ENCODE measurements around the gene KRTAP13-1. TPM values are rescaled to one million over a fixed set of nuclear protein-coding genes. Genes with fewer than 3 reads are reported as not detected.

Gene KRTAP13-1
- total RNA-seq, 1 experiment from 2014 or later, result not detected

GRCh38 chr21:30439975-30440374 is 44.1 kb downstream of the KRTAP13-1 start, which contains the start of gene KRTAP15-1:
Gene KRTAP15-1 (plus strand): TSS chr21:30440275. CDS start chr21:30440328, 53 bp downstream.
- no peak for TF ChIP-seq CTCF (IDR thresholded peaks at IDR 0.05; ENCODE audit: unreplicated experiment)
- H3K4me3 Mint-ChIP-seq (ENCODE audit: low read depth, unreplicated experiment), result no peak within 1 kb of the TSS
- peaks cover 4% of the 10 kb centered on the region for H3K9me3 Mint-ChIP-seq (ENCODE audit: low read depth, unreplicated experiment)
- no TSS peak for BruUV-seq (replicated peaks)
- H3K36me3 Mint-ChIP-seq (ENCODE audit: insufficient read depth, unreplicated experiment), result no peaks in the 10 kb centered on the region
- no peaks in the 10 kb centered on the region for H3K4me1 Mint-ChIP-seq (ENCODE audit: low read depth, unreplicated experiment)
- no peak for DNase-seq
- CTCF ChIA-PET, result no interaction called here
- no peaks in the 10 kb centered on the region for H3K27me3 Mint-ChIP-seq (ENCODE audit: unreplicated experiment)
- H3K27ac Mint-ChIP-seq (ENCODE audit: unreplicated experiment), result no peak within 1 kb of the TSS
- intact Hi-C loops (cut with micrococcal nuclease; ENCODE audit: unreplicated experiment), result no loop called here

- no peak for TF ChIP-seq CTCF (IDR thresholded peaks at IDR 0.05; ENCODE audit: unreplicated experiment)
- no peaks in the 10 kb centered on the region for H3K36me3 Mint-ChIP-seq (ENCODE audit: insufficient read depth, unreplicated experiment)
- BruUV-seq (replicated peaks), result no TSS peak
- intact Hi-C loops (cut with micrococcal nuclease; ENCODE audit: unreplicated experiment), result no loop called here
- no peaks in the 10 kb centered on the region for H3K27me3 Mint-ChIP-seq (ENCODE audit: unreplicated experiment)
- no peak overlapping the region for H3K27ac Mint-ChIP-seq (ENCODE audit: unreplicated experiment)
- no peaks in the 10 kb centered on the region for H3K4me1 Mint-ChIP-seq (ENCODE audit: low read depth, unreplicated experiment)
- no peak for DNase-seq
- peaks cover 4% of the 10 kb centered on the region for H3K9me3 Mint-ChIP-seq (ENCODE audit: low read depth, unreplicated experiment)
- CTCF ChIA-PET, result no interaction called here
- H3K4me3 Mint-ChIP-seq (ENCODE audit: low read depth, unreplicated experiment), result no peak overlapping the region
These were observed 47.4 kb downstream of the KRTAP13-1 start for GRCh38 chr21:30443226-30443625.

GRCh38 chr21:30444204-30444603 is 48.4 kb downstream of the KRTAP13-1 start:
- Mint-ChIP-seq H3K27ac (ENCODE audit: unreplicated experiment) (no peak overlapping the region), H3K27me3 (ENCODE audit: unreplicated experiment) (no peaks in the 10 kb centered on the region), H3K36me3 (ENCODE audit: insufficient read depth, unreplicated experiment) (no peaks in the 10 kb centered on the region), H3K4me1 (ENCODE audit: low read depth, unreplicated experiment) (no peaks in the 10 kb centered on the region), H3K9me3 (ENCODE audit: low read depth, unreplicated experiment) (peaks cover 4% of the 10 kb centered on the region), H3K4me3 (ENCODE audit: low read depth, unreplicated experiment) (no peak overlapping the region)
- TF ChIP-seq CTCF (IDR thresholded peaks at IDR 0.05; ENCODE audit: unreplicated experiment), result no peak
- no peak for DNase-seq
- CTCF ChIA-PET, result no interaction called here
- BruUV-seq (replicated peaks), result no TSS peak
- intact Hi-C loops (cut with micrococcal nuclease; ENCODE audit: unreplicated experiment), result no loop called here

Small RNA genes lying within 50 kb of the gene (microRNA-seq; reads per million reads assigned to microRNA genes)
- gene MIR4327, result not detected

Other genes starting within 250 kb of the KRTAP13-1 start
- not detected in 2 replicates for gene CLDN17, start 229.2 kb upstream of the KRTAP13-1 start, total RNA-seq (2022)
- 0.24 and 0.45 TPM in 2 replicates for gene CLDN8, start 179.9 kb upstream of the KRTAP13-1 start, total RNA-seq (2022)
- gene KRTAP24-1, start 113.1 kb upstream of the KRTAP13-1 start, total RNA-seq (2022), result not detected in 2 replicates
- not detected in 2 replicates for gene KRTAP25-1, start 106.5 kb upstream of the KRTAP13-1 start, total RNA-seq (2022)
- not detected in 2 replicates for gene KRTAP26-1, start 75.7 kb upstream of the KRTAP13-1 start, total RNA-seq (2022)
- gene KRTAP27-1, start 58.3 kb upstream of the KRTAP13-1 start, total RNA-seq (2022), result not detected in 2 replicates
- gene KRTAP23-1, start 47.4 kb upstream of the KRTAP13-1 start, total RNA-seq (2022), result not detected in 2 replicates
- not detected in 2 replicates for gene KRTAP13-2, start 23.8 kb upstream of the KRTAP13-1 start, total RNA-seq (2022)
- gene KRTAP13-3, start 29.9 kb downstream of the KRTAP13-1 start, total RNA-seq (2022), result not detected in 2 replicates
- gene KRTAP13-4, start 34.2 kb downstream of the KRTAP13-1 start, total RNA-seq (2022), result not detected in 2 replicates
- gene KRTAP15-1, start 44.2 kb downstream of the KRTAP13-1 start, total RNA-seq (2022), result not detected in 2 replicates
- gene KRTAP19-1, start 84.3 kb downstream of the KRTAP13-1 start, total RNA-seq (2022), result not detected in 2 replicates
- not detected in 2 replicates for gene KRTAP19-2, start 91.4 kb downstream of the KRTAP13-1 start, total RNA-seq (2022)
- gene KRTAP19-3, start 96.0 kb downstream of the KRTAP13-1 start, total RNA-seq (2022), result not detected in 2 replicates
- gene KRTAP19-4, start 101.1 kb downstream of the KRTAP13-1 start, total RNA-seq (2022), result not detected in 2 replicates
- gene KRTAP19-5, start 106.1 kb downstream of the KRTAP13-1 start, total RNA-seq (2022), result not detected in 2 replicates
- not detected in 2 replicates for gene KRTAP19-6, start 145.8 kb downstream of the KRTAP13-1 start, total RNA-seq (2022)
- gene KRTAP19-7, start 165.3 kb downstream of the KRTAP13-1 start, total RNA-seq (2022), result not detected in 2 replicates
- gene KRTAP22-2, start 194.4 kb downstream of the KRTAP13-1 start, total RNA-seq (2022), result not detected in 2 replicates
- gene KRTAP6-3, start 196.4 kb downstream of the KRTAP13-1 start, total RNA-seq (2022), result not detected in 2 replicates
- not detected in 2 replicates for gene KRTAP6-2, start 202.9 kb downstream of the KRTAP13-1 start, total RNA-seq (2022)
- gene KRTAP22-1, start 205.1 kb downstream of the KRTAP13-1 start, total RNA-seq (2022), result not detected in 2 replicates
- not detected in 2 replicates for gene KRTAP6-1, start 217.9 kb downstream of the KRTAP13-1 start, total RNA-seq (2022)
- gene KRTAP20-1, start 220.4 kb downstream of the KRTAP13-1 start, total RNA-seq (2022), result not detected in 2 replicates
- gene KRTAP20-4, start 224.6 kb downstream of the KRTAP13-1 start, total RNA-seq (2022), result not detected in 2 replicates
- gene KRTAP20-2, start 239.2 kb downstream of the KRTAP13-1 start, total RNA-seq (2022), result not detected in 2 replicates
- not detected in 2 replicates for gene KRTAP20-3, start 246.8 kb downstream of the KRTAP13-1 start, total RNA-seq (2022)